Cardiac muscle cell (in vitro differentiated cells and primary cell): ENCODE measurements around the gene EIF3J. TPM values are rescaled to one million over a fixed set of nuclear protein-coding genes. Genes with fewer than 3 reads are reported as not detected.

Experiments
- DNase-seq, 2 donors: peaks; one replicate each; pipeline versions ENCODE4 v3.0.0 to v3.0.0-alpha.2; 2010 to 2017; ENCODE audit warnings: low read depth in 1 of 2, low spot score in 1 of 2
- H3K27ac ChIP-seq: fragments of 200-600 bp; sonication (generic); 2 replicates; pipeline ENCODE4 v1.5.1; 2016
- H3K27me3 ChIP-seq: fragments of 200-600 bp; sonication (generic); 2 replicates; pipeline ENCODE4 v1.6.0; 2016; ENCODE audit warnings: control low read depth
- H3K36me3 ChIP-seq: fragments of 200-600 bp; sonication (generic); 2 replicates; pipeline ENCODE4 v1.5.1; 2016; ENCODE audit warnings: control low read depth
- H3K4me1 ChIP-seq: fragments of 200-600 bp; sonication (generic); 2 replicates; pipeline ENCODE4 v1.8.1; 2017; ENCODE audit warnings: low read depth, mild to moderate bottlenecking, mixed run types
- H3K4me3 ChIP-seq: fragments of 200-600 bp; sonication (generic); 2 replicates; pipeline ENCODE4 v1.5.1; 2016; ENCODE audit warnings: mild to moderate bottlenecking
- H3K9me3 ChIP-seq: fragments of 200-600 bp; sonication (generic); 2 replicates; pipeline ENCODE4 v1.5.1; 2017; ENCODE audit warnings: low read depth, mild to moderate bottlenecking, control low read depth
- polyA plus RNA-seq: library from polyadenylated mRNA; unstranded; fragments of >200 nt; fragmentation: Nextera tagmentation; extraction: Ambion mirVana; gene quantifications from 2 replicates; pipeline ENCODE4 v1.2.1, GENCODE V29; 2016
- total RNA-seq: library from RNA; depleted of rRNA; stranded (reverse); fragments of >200 nt; gene quantifications from 2 replicates; pipeline ENCODE4 v1.2.3, GENCODE V29; 2016
- TF ChIP-seq, protein P1 (sequence below): IDR thresholded peaks from 2 replicates; pipeline ENCODE4 v1.5.1; 2012; ENCODE audit warnings: low read depth, mild to moderate bottlenecking, low read length

The EIF3J gene
- total and polyA plus RNA-seq, 2 experiments from 2014 or later: 29.7 to 55.7 TPM

DNA sequence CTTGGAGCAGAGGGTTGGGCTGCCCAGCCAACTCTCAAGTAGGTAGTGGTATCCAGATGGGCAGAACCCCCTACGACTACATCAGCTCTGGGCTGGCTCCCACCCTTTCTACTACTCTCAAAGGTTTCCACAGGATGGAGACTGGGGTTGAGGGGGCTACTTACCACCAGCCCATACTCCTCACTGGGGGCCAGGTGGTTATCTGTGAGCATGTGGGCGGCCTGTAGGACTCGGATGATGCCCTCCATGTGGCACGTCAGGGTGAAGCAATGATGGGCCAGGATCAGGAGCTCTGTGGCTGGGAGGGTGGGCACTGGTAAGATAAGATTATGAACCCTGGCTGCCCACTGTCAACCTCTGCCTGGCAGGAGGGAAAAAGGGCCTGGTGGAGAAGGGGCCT is 33.4 kb downstream of the EIF3J start:
- Histone ChIP-seq H3K4me1 (no peaks in the 10 kb centered on the region), H3K36me3 (peaks cover 21% of the 10 kb centered on the region), H3K27ac (no peak overlapping the region), H3K27me3 (no peaks in the 10 kb centered on the region), H3K9me3 (no peaks in the 10 kb centered on the region), H3K4me3 (no peak overlapping the region)
- TF ChIP-seq, protein P1, sequence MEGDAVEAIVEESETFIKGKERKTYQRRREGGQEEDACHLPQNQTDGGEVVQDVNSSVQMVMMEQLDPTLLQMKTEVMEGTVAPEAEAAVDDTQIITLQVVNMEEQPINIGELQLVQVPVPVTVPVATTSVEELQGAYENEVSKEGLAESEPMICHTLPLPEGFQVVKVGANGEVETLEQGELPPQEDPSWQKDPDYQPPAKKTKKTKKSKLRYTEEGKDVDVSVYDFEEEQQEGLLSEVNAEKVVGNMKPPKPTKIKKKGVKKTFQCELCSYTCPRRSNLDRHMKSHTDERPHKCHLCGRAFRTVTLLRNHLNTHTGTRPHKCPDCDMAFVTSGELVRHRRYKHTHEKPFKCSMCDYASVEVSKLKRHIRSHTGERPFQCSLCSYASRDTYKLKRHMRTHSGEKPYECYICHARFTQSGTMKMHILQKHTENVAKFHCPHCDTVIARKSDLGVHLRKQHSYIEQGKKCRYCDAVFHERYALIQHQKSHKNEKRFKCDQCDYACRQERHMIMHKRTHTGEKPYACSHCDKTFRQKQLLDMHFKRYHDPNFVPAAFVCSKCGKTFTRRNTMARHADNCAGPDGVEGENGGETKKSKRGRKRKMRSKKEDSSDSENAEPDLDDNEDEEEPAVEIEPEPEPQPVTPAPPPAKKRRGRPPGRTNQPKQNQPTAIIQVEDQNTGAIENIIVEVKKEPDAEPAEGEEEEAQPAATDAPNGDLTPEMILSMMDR: no peak
- DNase-seq: no peak

GRCh38 chr15:44573386-44573785 is 36.4 kb downstream of the EIF3J start:
- H3K4me3 ChIP-seq: no peak overlapping the region
- H3K36me3 ChIP-seq: peaks cover 16% of the 10 kb centered on the region
- H3K27ac ChIP-seq: no peak overlapping the region

GRCh38 chr15:44574734-44575133 is 37.8 kb downstream of the EIF3J start:
- Histone ChIP-seq H3K4me3 (no peak overlapping the region), H3K27ac (no peak overlapping the region), H3K4me1 (no peaks in the 10 kb centered on the region), H3K36me3 (peaks cover 16% of the 10 kb centered on the region), H3K27me3 (no peaks in the 10 kb centered on the region), H3K9me3 (no peaks in the 10 kb centered on the region)
- DNase-seq: no peak
- TF ChIP-seq, protein P1: no peak

More at GRCh38 chr15:44573386-44573785, 36.4 kb downstream of the EIF3J start:
- TF ChIP-seq, protein P1: no peak
- Histone ChIP-seq H3K9me3 (no peaks in the 10 kb centered on the region), H3K4me1 (no peaks in the 10 kb centered on the region), H3K27me3 (no peaks in the 10 kb centered on the region)
- no peak for DNase-seq

- no peaks in the 10 kb centered on the region for H3K4me1 ChIP-seq
- no peaks in the 10 kb centered on the region for H3K9me3 ChIP-seq
- H3K36me3 ChIP-seq: peaks cover 29% of the 10 kb centered on the region
- no peak for DNase-seq
- no peak overlapping the region for H3K27ac ChIP-seq
- TF ChIP-seq, protein P1: no peak
- no peak overlapping the region for H3K4me3 ChIP-seq
- no peaks in the 10 kb centered on the region for H3K27me3 ChIP-seq
These were observed 43.2 kb downstream of the EIF3J start for GRCh38 chr15:44580105-44580504.

- H3K9me3 ChIP-seq: no peaks in the 10 kb centered on the region
- no peak overlapping the region for H3K4me3 ChIP-seq
- peak; percentile 43 to 48 for DNase-seq
- no peaks in the 10 kb centered on the region for H3K27me3 ChIP-seq
- H3K27ac ChIP-seq: no peak overlapping the region
- H3K36me3 ChIP-seq: peaks cover 50% of the 10 kb centered on the region
- TF ChIP-seq, protein P1: peak; percentile 48
- H3K4me1 ChIP-seq: no peaks in the 10 kb centered on the region
These were observed 47.3 kb downstream of the EIF3J start for GRCh38 chr15:44584162-44584749.
